HG02981 (cell line): ENCODE results near the gene PCMTD2.
"Not testable (repeated sequence)": the region's sequence is repeated elsewhere in the genome, so short reads cannot be mapped to it uniquely, and the experiment has no call there.

ENCODE experiments used
- ATAC-seq: cut with Tn5 transposase; IDR thresholded peaks from one replicate; pipeline ENCODE4 v1.9.1; 2021; ENCODE audit warnings: mild to moderate bottlenecking, moderate library complexity; ENCODE audit not compliant: unreplicated experiment

The PCMTD2 gene

DNA sequence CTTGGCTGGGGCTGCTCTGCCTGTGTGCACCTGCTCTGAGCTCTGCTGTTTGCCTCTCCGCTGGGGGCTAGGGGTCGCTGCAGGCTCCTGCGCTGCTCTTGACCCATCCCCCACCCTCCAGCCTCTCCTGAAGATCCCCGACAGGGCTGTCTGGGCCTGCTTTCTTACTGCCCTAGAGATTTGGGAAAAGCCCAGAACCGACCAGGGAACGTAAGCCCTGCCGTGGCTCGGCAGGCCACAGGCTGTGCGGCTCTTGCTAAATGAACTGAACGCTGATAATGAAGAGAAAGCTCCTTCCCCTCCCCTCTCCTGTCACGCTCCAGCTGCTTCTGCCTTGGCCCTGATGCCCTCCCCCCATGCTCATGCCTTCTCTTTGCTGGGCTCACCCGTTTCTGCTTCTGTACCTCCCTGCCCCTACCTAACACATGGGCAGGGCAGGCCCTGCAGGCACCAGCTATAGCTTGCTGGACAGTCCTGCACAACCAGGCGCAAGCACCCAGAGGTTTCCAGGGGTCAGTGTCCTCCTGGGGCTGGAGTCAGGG lies 32.0 kb upstream of the PCMTD2 start:
- ATAC-seq: no peak

GRCh38 chr20:64224351-64225170 lies 31.0 kb upstream of the PCMTD2 start:
- ATAC-seq: no peak

DNA sequence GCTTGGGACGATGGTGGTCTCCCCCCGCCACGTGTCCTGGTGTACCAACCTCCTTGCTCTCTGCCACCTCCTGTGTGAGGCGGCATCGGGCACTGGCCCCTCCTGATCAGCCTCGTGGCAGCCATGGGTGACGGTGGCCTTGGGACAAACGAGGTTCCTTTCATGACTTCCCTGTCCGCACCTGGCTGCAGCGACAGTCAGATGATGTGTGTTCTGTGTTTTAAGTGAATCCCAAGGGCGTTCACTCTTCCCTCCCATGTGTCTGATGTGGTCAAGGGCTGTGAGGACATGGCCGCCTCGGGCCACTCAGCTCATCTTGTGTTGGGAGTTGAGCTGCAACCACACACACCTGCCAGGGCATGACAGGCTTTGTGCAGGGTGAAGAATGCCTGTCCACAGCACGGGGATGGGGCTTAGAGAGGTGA lies 30.4 kb upstream of the PCMTD2 start:
- no peak for ATAC-seq

DNA sequence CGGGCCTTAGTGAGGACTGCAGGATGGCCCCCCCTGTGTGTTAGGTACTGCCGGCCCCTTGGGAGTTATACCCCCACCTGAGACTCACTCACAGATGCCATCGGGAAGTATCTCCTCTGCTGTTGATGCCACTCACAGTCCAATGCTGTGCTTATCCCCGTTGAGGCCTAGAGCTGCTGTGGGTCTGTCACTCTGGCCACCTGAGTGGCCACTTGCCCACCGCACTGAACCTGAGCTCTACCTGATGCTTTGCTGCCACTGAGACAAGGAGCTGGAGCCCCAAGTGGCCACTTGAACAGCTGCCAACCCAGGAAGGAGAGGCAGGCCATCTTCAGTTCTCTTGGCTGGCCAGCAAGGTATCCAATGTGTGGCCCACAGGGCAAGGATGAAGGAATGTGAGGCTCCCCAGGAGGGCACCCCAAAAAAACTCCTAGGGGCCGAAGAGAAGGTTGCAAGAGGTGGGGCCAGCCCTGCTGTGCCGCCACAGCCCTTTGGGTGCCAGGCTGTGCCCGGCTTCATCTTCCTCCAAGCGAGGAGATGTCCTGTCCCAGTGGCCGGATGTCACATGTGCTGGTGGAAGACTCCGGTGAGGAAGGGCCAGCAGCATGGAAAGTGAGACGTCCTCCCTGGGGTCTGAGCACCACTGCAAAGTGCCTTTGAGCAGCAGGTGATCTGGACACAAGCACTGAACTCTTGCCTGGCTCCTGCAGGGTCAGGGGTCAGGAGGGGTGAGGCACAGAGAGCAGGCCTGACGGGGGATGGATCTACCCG lies 29.5 kb upstream of the PCMTD2 start:
- ATAC-seq: no peak

DNA sequence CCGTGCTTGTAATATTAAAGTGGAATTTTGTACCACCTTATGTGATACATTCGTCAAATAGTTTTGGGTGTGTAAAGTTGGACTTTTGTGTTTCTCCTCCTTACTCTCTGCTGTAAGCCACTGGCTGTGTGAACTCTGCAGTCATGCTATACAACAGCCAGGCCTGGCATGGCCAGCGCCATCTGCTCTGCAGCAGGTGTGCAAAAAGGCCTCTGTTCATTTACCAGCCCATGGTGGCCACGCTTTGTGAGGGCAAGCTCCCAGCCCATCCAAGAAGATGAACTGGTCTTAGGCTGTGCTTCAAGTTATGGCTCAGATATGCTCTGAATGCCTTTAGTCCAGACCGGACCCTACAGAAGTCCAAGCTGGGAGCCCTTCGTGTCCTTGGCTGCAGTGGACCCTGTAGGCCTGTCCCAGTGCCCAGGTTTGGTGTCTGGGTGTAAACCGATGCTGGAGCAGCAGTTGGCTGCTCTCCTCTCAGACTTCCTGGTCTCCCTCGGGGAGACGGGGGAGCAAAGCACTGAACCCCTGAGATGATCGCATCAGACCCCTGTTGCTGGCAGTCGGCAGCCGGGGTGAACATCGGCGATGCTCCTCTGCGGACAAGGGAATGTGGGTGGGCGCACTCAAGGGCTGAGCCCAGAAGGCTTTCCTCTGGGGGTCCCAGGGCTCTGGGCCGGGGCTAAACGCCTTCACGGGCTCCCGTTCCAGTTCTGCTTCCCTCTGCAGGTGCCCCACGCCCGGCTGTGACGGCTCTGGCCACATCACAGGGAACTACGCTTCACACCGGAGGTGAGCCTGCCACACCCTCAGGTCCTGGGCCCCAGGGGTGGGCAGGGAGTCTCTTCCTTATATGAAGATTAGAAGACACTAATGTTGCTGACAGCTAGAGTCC lies 28.6 kb upstream of the PCMTD2 start:
- ATAC-seq: no peak

DNA sequence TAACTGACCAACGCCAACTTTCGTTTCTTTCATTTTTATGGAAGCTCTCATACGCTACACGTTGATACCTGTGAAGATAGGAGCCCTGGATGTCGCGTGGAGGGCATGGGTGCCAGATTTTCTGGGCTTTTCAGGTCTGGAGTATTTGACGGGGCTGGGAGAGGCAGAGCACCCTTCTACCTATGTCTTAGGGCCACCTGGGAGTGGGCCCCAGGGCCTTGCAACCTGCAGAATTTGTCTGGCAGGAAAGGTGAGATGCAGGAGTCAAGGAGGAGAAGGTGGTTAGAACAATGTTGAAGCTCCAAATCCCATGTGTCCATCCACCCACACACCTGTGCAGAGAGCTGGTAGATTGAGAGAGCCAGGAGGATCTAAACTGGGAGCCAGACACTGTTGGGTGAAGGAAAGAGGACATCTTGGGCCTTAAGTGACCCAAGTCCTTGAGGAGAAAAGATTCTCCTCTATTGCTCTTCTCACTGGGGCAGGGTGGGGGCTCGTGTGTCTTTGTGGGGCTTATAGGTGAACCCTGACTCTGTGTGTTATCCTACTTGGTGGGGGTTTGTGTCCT lies 27.4 kb upstream of the PCMTD2 start:
- no peak for ATAC-seq

GRCh38 chr20:64228751-64229506 lies 26.6 kb upstream of the PCMTD2 start:
- ATAC-seq: no peak

DNA sequence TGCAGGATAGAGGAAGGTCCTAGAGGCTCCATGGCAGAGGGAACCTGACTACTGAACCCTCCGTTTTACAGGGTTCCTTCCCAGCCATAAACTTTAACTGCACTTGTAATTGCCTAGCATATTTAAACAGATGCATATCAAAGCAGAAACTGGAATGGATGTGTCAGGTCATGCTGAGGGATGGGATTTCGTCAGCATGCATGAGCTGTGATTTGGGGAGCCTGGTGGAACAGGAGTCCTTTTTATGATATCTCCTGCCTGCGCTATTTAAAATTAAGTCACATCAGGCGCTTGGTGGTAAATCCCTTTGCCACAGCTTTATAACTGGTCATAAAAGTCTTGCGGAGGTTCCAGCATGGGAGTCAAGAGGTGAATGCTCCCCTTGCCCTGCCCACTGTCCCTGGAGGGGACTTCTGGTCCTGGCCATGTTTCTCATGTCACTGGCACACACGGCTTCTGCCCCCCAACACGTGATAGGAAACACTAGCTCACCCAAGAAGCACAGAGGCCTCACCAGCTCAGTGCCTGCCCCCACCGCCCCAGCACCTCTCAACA lies 26.0 kb upstream of the PCMTD2 start:
- no peak for ATAC-seq

DNA sequence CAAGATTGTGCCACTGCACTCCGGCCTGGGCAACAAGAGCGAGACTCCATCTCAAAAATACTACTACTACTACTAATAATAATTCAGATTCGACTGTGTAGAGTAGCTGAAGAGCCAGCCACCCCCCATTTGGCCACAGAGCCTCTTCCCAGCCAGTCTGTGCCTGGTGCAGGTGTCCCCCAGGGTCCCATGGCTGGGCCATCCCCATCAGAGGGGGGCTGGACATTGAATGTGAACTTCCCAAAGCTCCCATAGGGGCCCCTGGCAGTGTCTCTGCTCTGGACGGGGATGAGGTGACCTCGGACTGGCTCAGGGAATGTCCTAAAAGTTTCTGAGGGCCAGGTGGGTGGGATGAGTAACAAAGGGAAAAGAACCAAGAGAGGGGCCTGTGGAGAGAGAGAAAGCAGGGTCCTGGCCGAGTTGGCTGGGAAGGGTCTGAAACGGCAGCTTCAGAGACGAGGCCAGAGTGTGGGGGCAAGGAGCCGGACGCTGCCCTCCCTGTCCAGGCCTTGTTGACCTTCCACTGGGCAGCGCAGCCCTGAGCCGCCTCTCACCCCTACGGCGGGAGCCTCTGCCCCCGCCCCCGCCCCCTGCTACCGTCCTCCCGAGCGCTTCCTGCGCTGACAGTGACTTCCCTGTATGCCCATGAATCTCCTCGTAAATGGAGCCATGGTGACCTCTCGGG lies 24.9 kb upstream of the PCMTD2 start:
- no peak for ATAC-seq

DNA sequence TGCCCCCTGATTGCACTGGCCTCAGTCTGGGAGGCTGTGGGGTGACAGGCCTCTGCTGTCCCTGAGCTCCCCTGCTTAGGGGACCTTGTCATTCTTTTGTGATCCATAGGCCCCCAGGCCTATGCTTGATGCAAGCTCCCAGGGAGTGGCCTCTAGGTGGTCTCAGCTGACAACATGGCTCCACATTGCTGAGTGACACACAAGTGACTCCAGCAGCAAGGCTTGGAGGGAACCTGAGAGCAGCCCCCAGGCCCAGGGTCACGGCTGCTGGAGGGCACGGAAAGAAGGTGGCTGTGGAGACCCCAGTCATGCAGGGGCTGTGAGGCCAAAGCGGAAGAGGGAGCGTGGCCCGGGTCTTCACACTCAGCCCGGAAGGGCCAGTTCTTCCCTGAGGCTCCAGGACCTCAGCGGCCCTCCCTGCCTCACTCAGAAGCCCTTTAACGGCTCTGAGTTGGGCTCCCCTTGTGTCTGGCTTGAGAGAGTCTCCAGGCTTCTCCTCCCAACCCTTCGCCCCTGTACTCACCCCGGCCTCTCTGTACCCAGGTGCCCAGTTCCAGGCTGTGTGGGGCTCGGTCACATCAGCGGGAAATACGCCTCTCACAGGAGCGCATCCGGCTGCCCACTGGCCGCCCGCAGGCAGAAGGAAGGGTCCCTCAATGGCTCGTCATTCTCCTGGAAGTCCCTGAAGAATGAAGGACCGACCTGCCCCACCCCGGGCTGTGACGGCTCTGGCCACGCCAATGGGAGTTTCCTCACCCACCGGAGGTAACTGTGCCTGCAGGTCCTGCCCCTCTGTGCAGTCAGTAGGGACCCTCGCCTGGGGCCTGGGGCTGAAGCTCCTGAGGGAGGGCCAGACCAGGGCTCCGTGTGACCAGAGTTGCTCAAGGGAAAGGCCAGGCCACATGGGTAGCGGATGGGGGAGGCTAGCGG lies 23.7 kb upstream of the PCMTD2 start:
- ATAC-seq: no peak

- no peak for ATAC-seq
Measured at GRCh38 chr20:64232794-64233193, 22.8 kb upstream of the PCMTD2 start.

- no peak for ATAC-seq
Measured at GRCh38 chr20:64233725-64234124, 21.8 kb upstream of the PCMTD2 start.

GRCh38 chr20:64234291-64234791 lies 21.2 kb upstream of the PCMTD2 start:
- no peak for ATAC-seq

GRCh38 chr20:64234921-64235565 lies 20.5 kb upstream of the PCMTD2 start:
- ATAC-seq: not testable (repeated sequence)

- no peak for ATAC-seq
Measured at GRCh38 chr20:64236137-64237088, 19.1 kb upstream of the PCMTD2 start.

DNA sequence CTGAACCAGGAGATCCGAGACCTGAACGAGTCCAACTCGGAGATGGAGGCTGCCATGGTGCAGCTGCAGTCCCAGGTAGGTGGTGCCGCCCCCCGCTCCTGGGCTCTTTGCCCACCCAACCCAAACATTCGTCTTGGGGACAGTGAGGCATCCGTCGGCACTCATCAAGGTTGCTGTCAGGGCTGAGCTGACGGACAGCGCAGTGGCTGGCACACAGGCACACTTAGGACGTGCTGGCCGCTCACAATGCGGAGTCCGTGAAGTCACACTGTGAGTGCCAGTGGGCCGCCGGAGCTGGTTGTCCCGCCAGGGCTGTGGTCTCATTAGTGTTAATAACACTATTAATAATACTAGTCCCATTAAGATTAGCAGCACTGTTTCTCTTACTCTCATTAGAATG lies 18.2 kb upstream of the PCMTD2 start:
- no peak for ATAC-seq
